BLaER1 (cell line): ENCODE results near the gene PATJ.
"Not testable (repeated sequence)": the region's sequence is repeated elsewhere in the genome, so short reads cannot be mapped to it uniquely, and the experiment has no call there.

Experiments
- H3K27ac ChIP-seq: shearing (Covaris generic); formaldehyde crosslinking; 2 replicates; pipeline ENCODE4 v1.8.1; 2022
- H3K27me3 ChIP-seq: shearing (Covaris generic); formaldehyde crosslinking; 2 replicates; pipeline ENCODE4 v1.8.1; 2022
- H3K36me3 ChIP-seq: shearing (Covaris generic); formaldehyde crosslinking; 2 replicates; pipeline ENCODE4 v1.8.1; 2022
- H3K4me1 ChIP-seq: shearing (Covaris generic); formaldehyde crosslinking; 2 replicates; pipeline ENCODE4 v1.8.1; 2022
- H3K4me2 ChIP-seq: shearing (Covaris generic); formaldehyde crosslinking; 2 replicates; pipeline ENCODE4 v1.8.1; 2022
- H3K4me3 ChIP-seq: shearing (Covaris generic); formaldehyde crosslinking; 2 replicates; pipeline ENCODE4 v1.8.1; 2022
- H3K9ac ChIP-seq: shearing (Covaris generic); formaldehyde crosslinking; 2 replicates; pipeline ENCODE4 v1.8.1; 2022
- H3K9me3 ChIP-seq: shearing (Covaris generic); formaldehyde crosslinking; 2 replicates; pipeline ENCODE4 v1.8.1; 2022
- H4K20me1 ChIP-seq: shearing (Covaris generic); formaldehyde crosslinking; 2 replicates; pipeline ENCODE4 v1.8.1; 2022
- Cebpa-rat ChIP-seq: shearing (Covaris generic); IDR thresholded peaks from 2 replicates; pipeline ENCODE4 v1.8.1; 2022

The PATJ gene

GRCh38 chr1:61741711-61742619, at the start of gene PATJ:
PATJ (plus strand) TSS chr1:61742480; CDS start chr1:61762893, 20,413 bp downstream.
- Histone ChIP-seq H3K9me3 (no peaks in the 10 kb centered on the region), H4K20me1 (no peaks in the 10 kb centered on the region), H3K4me3 (peak within 1 kb of the TSS; percentile 79), H3K27me3 (peaks cover 26% of the 10 kb centered on the region), H3K4me2 (peak within 1 kb of the TSS; percentile 81), H3K27ac (peak within 1 kb of the TSS; percentile 71), H3K4me1 (peaks cover 11% of the 10 kb centered on the region), H3K9ac (peak within 1 kb of the TSS; percentile 76), H3K36me3 (no peaks in the 10 kb centered on the region)
- no peak for TF ChIP-seq Cebpa-rat

- Histone ChIP-seq H3K4me2 (no peak overlapping the region), H3K27ac (no peak overlapping the region), H3K9ac (no peak overlapping the region), H3K4me3 (no peak overlapping the region), H3K27me3 (no peaks in the 10 kb centered on the region), H4K20me1 (0 out of 2 replicates have a peak, but pooled peaks cover 6% of the 10 kb centered on the region), H3K36me3 (peaks cover 89% of the 10 kb centered on the region), H3K9me3 (no peaks in the 10 kb centered on the region), H3K4me1 (no peaks in the 10 kb centered on the region)
- no peak for TF ChIP-seq Cebpa-rat
Measured at GRCh38 chr1:61699911-61700851, 42.1 kb upstream of the PATJ start.

GRCh38 chr1:61708953-61709907, 33.0 kb upstream of the PATJ start:
- Histone ChIP-seq H3K4me2 (no peak overlapping the region), H3K4me3 (no peak overlapping the region), H3K4me1 (no peaks in the 10 kb centered on the region), H3K27ac (no peak overlapping the region), H3K9me3 (no peaks in the 10 kb centered on the region), H3K36me3 (peaks cover 80% of the 10 kb centered on the region), H3K9ac (no peak overlapping the region), H4K20me1 (peaks cover 28% of the 10 kb centered on the region), H3K27me3 (no peaks in the 10 kb centered on the region)
- TF ChIP-seq Cebpa-rat: no peak

- no peaks in the 10 kb centered on the region for H3K9me3 ChIP-seq
- no peak overlapping the region for H3K27ac ChIP-seq
- H3K9ac ChIP-seq: no peak overlapping the region
- H3K27me3 ChIP-seq: no peaks in the 10 kb centered on the region
- no peak overlapping the region for H3K4me3 ChIP-seq
- peaks cover 78% of the 10 kb centered on the region for H3K36me3 ChIP-seq
- no peaks in the 10 kb centered on the region for H3K4me1 ChIP-seq
- H4K20me1 ChIP-seq: peaks cover 28% of the 10 kb centered on the region
- no peak overlapping the region for H3K4me2 ChIP-seq
- no peak for TF ChIP-seq Cebpa-rat
Measured at GRCh38 chr1:61709908-61710289, 32.4 kb upstream of the PATJ start.

GRCh38 chr1:61711257-61711656, 31.0 kb upstream of the PATJ start:
- H3K27ac ChIP-seq, H3K4me3 ChIP-seq, H3K27me3 ChIP-seq, H3K4me1 ChIP-seq, H3K9ac ChIP-seq, H3K9me3 ChIP-seq, H3K4me2 ChIP-seq: not testable (repeated sequence)
- Histone ChIP-seq H3K36me3 (peaks cover 75% of the 10 kb centered on the region), H4K20me1 (peaks cover 28% of the 10 kb centered on the region)

- H3K4me1 ChIP-seq: peaks cover 1% of the 10 kb centered on the region
- no peak overlapping the region for H3K4me2 ChIP-seq
- H3K27me3 ChIP-seq: no peaks in the 10 kb centered on the region
- no peak for TF ChIP-seq Cebpa-rat
- no peak overlapping the region for H3K27ac ChIP-seq
- H3K9me3 ChIP-seq: no peaks in the 10 kb centered on the region
- no peak overlapping the region for H3K9ac ChIP-seq
- no peak overlapping the region for H3K4me3 ChIP-seq
- peaks cover 29% of the 10 kb centered on the region for H4K20me1 ChIP-seq
- peaks cover 68% of the 10 kb centered on the region for H3K36me3 ChIP-seq
Measured at GRCh38 chr1:61711969-61712368, 30.3 kb upstream of the PATJ start.

GRCh38 chr1:61718996-61719663, 23.1 kb upstream of the PATJ start:
- not testable (repeated sequence) for H3K27ac ChIP-seq, H3K4me3 ChIP-seq, H3K9me3 ChIP-seq, H3K9ac ChIP-seq, H3K27me3 ChIP-seq, H3K4me2 ChIP-seq
- H3K4me1 ChIP-seq: peaks cover 30% of the 10 kb centered on the region
- peaks cover 42% of the 10 kb centered on the region; the same call in 1 of the 2 replicates for H4K20me1 ChIP-seq
- H3K36me3 ChIP-seq: peaks cover 62% of the 10 kb centered on the region

- Histone ChIP-seq H3K9me3 (no peaks in the 10 kb centered on the region), H3K27me3 (no peaks in the 10 kb centered on the region), H3K4me2 (peak overlapping the region; percentile 90), H4K20me1 (peaks cover 19% of the 10 kb centered on the region; the same call in 1 of the 2 replicates), H3K9ac (peak overlapping the region; percentile 94), H3K4me3 (peak overlapping the region; percentile 87), H3K27ac (peak overlapping the region; percentile 94), H3K4me1 (peaks cover 23% of the 10 kb centered on the region), H3K36me3 (peaks cover 26% of the 10 kb centered on the region)
- TF ChIP-seq Cebpa-rat: no peak
Measured at GRCh38 chr1:61724506-61724812, 17.8 kb upstream of the PATJ start.
